ENCODE data around the gene DIP2B.
"Not testable (repeated sequence)": the region's sequence is repeated elsewhere in the genome, so short reads cannot be mapped to it uniquely, and the experiment has no call there.

Gene DIP2B

GRCh38 chr12:50504798-50505674 lies at the start of gene DIP2B:
TSS of gene DIP2B (plus strand) at chr12:50504985. CDS start at chr12:50505141, 156 bp downstream.
- DNase-seq, result peak; percentile 65

GRCh38 chr12:50458606-50459005 lies 46.2 kb upstream of the DIP2B start:
- DNase-seq, result no peak

- DNase-seq, result no peak
These were observed 37.3 kb upstream of the DIP2B start for GRCh38 chr12:50467439-50467838.

- DNase-seq, result no peak
These were observed 27.4 kb upstream of the DIP2B start for GRCh38 chr12:50477241-50477832.

GRCh38 chr12:50482571-50482970 lies 22.2 kb upstream of the DIP2B start:
- DNase-seq, result no peak

- no peak for DNase-seq
These were observed 21.3 kb upstream of the DIP2B start for GRCh38 chr12:50483488-50483887.

- DNase-seq, result no peak
These were observed 16.0 kb upstream of the DIP2B start for GRCh38 chr12:50488801-50489200.

GRCh38 chr12:50498119-50498518 lies 6.7 kb upstream of the DIP2B start:
- not testable (repeated sequence) for DNase-seq

GRCh38 chr12:50505675-50506530 lies 1.1 kb downstream of the DIP2B start:
- no peak for DNase-seq

- DNase-seq, result no peak
These were observed 2.1 kb downstream of the DIP2B start for GRCh38 chr12:50506753-50507473.

GRCh38 chr12:50507474-50507838 lies 2.7 kb downstream of the DIP2B start:
- no peak for DNase-seq

GRCh38 chr12:50507930-50508329 lies 3.1 kb downstream of the DIP2B start:
- no peak for DNase-seq

GRCh38 chr12:50508414-50508813 lies 3.6 kb downstream of the DIP2B start:
- no peak for DNase-seq

- no peak for DNase-seq
These were observed 4.3 kb downstream of the DIP2B start for GRCh38 chr12:50508970-50509663.

- DNase-seq, result no peak
These were observed 9.9 kb downstream of the DIP2B start for GRCh38 chr12:50514526-50515276.

- DNase-seq, result no peak
These were observed 10.8 kb downstream of the DIP2B start for GRCh38 chr12:50515587-50515986.

GRCh38 chr12:50517421-50518048 lies 12.8 kb downstream of the DIP2B start:
- DNase-seq, result no peak

- DNase-seq, result no peak
These were observed 13.3 kb downstream of the DIP2B start for GRCh38 chr12:50518090-50518489.

- no peak for DNase-seq
These were observed 14.6 kb downstream of the DIP2B start for GRCh38 chr12:50519353-50519752.

GRCh38 chr12:50520416-50521207 lies 15.8 kb downstream of the DIP2B start:
- no peak for DNase-seq
